GM21529 (cell line): ENCODE measurements around the gene TPRA1.
"Not testable (repeated sequence)": the region's sequence is repeated elsewhere in the genome, so short reads cannot be mapped to it uniquely, and the experiment has no call there.

Source experiments
- ATAC-seq: cut with Tn5 transposase; IDR thresholded peaks from one replicate; pipeline ENCODE4 v1.9.1; 2021; ENCODE audit not compliant: unreplicated experiment

Gene TPRA1

GRCh38 chr3:127616836-127617605 is 26.5 kb upstream of the TPRA1 start:
- no peak for ATAC-seq

- no peak for ATAC-seq
These were observed 25.2 kb upstream of the TPRA1 start for GRCh38 chr3:127615631-127616305.

- ATAC-seq: no peak
These were observed 24.5 kb upstream of the TPRA1 start for GRCh38 chr3:127614928-127615589.

- no peak for ATAC-seq
These were observed 22.9 kb upstream of the TPRA1 start for GRCh38 chr3:127613406-127613805.

GRCh38 chr3:127612966-127613365 is 22.4 kb upstream of the TPRA1 start:
- no peak for ATAC-seq

GRCh38 chr3:127611251-127611650 is 20.7 kb upstream of the TPRA1 start:
- no peak for ATAC-seq

GRCh38 chr3:127610105-127610504 is 19.6 kb upstream of the TPRA1 start:
- no peak for ATAC-seq

- ATAC-seq: no peak
These were observed 17.8 kb upstream of the TPRA1 start for GRCh38 chr3:127608362-127608718.

GRCh38 chr3:127607675-127608361 is 17.3 kb upstream of the TPRA1 start:
- ATAC-seq: no peak

GRCh38 chr3:127606981-127607595 is 16.6 kb upstream of the TPRA1 start:
- ATAC-seq: no peak

- ATAC-seq: no peak
These were observed 15.7 kb upstream of the TPRA1 start for GRCh38 chr3:127606086-127606805.

GRCh38 chr3:127605547-127605946 is 15.0 kb upstream of the TPRA1 start:
- ATAC-seq: not testable (repeated sequence)

- ATAC-seq: no peak
These were observed 14.1 kb upstream of the TPRA1 start for GRCh38 chr3:127604546-127605165.

GRCh38 chr3:127604035-127604434 is 13.5 kb upstream of the TPRA1 start:
- no peak for ATAC-seq

GRCh38 chr3:127600749-127601456 is 10.4 kb upstream of the TPRA1 start:
- ATAC-seq: no peak

- no peak for ATAC-seq
These were observed 8.5 kb upstream of the TPRA1 start for GRCh38 chr3:127598841-127599570.

- ATAC-seq: no peak
These were observed 6.7 kb upstream of the TPRA1 start for GRCh38 chr3:127597020-127597771.

- ATAC-seq: no peak
These were observed 4.8 kb upstream of the TPRA1 start for GRCh38 chr3:127595303-127595702.
